Neutrophil (primary cell): Measurements from ENCODE around the gene RANGRF.
A peak's percentile ranks its signal among the peaks of the same experiment; 100 is the strongest.

Experiments used
- H3K27ac ChIP-seq: fragments of 200-600 bp; sonication (generic); 2 replicates; pipeline ENCODE4 v1.5.1; 2016; ENCODE audit warnings: mild to moderate bottlenecking, moderate library complexity
- H3K27me3 ChIP-seq: fragments of 200-600 bp; sonication (generic); 2 replicates; pipeline ENCODE4 v1.6.0; 2016; ENCODE audit warnings: mild to moderate bottlenecking
- H3K36me3 ChIP-seq: fragments of 200-600 bp; sonication (generic); 2 replicates; pipeline ENCODE4 v1.5.1; 2017
- H3K4me1 ChIP-seq, 2 experiments: fragments of 200-600 bp in 1 of 2; sonication (generic) in 1 of 2; 1 replicate in 1 of 2; 2 replicates in 1 of 2; pipeline versions ENCODE4 v1.5.1 to v1.6.1; 2013 to 2016; ENCODE audit warnings: low read depth in 1 of 2, low read length in 1 of 2, mild to moderate bottlenecking in 1 of 2, moderate library complexity in 1 of 2; ENCODE audit not compliant: control insufficient read depth in 1 of 2, insufficient read depth in 1 of 2
- H3K4me3 ChIP-seq, 2 experiments: fragments of 200-600 bp in 1 of 2; sonication (generic) in 1 of 2; 1 replicate in 1 of 2; 2 replicates in 1 of 2; pipeline ENCODE4 v1.5.1; 2013 to 2016; ENCODE audit warnings: low read depth in 1 of 2, low read length in 1 of 2, mild to moderate bottlenecking in 1 of 2, moderate library complexity in 1 of 2
- H3K9me3 ChIP-seq: fragments of 200-600 bp; sonication (generic); 2 replicates; pipeline ENCODE4 v1.5.1; 2016
- TF ChIP-seq, protein P1 (sequence below): fragments of 200-600 bp; sonication (generic); IDR thresholded peaks from 2 replicates; pipeline ENCODE4 v1.5.1; 2016; ENCODE audit warnings: antibody characterized with exemption

RANGRF gene

GRCh38 chr17:8285270-8286181, 2.9 kb upstream of the RANGRF start:
- H3K4me3 ChIP-seq = no peak overlapping the region
- H3K9me3 ChIP-seq = no peaks in the 10 kb centered on the region
- no peak overlapping the region for H3K27ac ChIP-seq
- no peaks in the 10 kb centered on the region for H3K27me3 ChIP-seq
- TF ChIP-seq, protein P1, sequence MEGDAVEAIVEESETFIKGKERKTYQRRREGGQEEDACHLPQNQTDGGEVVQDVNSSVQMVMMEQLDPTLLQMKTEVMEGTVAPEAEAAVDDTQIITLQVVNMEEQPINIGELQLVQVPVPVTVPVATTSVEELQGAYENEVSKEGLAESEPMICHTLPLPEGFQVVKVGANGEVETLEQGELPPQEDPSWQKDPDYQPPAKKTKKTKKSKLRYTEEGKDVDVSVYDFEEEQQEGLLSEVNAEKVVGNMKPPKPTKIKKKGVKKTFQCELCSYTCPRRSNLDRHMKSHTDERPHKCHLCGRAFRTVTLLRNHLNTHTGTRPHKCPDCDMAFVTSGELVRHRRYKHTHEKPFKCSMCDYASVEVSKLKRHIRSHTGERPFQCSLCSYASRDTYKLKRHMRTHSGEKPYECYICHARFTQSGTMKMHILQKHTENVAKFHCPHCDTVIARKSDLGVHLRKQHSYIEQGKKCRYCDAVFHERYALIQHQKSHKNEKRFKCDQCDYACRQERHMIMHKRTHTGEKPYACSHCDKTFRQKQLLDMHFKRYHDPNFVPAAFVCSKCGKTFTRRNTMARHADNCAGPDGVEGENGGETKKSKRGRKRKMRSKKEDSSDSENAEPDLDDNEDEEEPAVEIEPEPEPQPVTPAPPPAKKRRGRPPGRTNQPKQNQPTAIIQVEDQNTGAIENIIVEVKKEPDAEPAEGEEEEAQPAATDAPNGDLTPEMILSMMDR = no peak
- no peaks in the 10 kb centered on the region for H3K36me3 ChIP-seq
- H3K4me1 ChIP-seq = peaks cover 13 to 14% of the 10 kb centered on the region in 2 experiments

- peak overlapping the region; percentile 91 to 99 for H3K4me3 ChIP-seq
- no peaks in the 10 kb centered on the region for H3K27me3 ChIP-seq
- peak overlapping the region; percentile 82 for H3K27ac ChIP-seq
- H3K4me1 ChIP-seq = peaks cover 21 to 24% of the 10 kb centered on the region in 2 experiments
- H3K36me3 ChIP-seq = no peaks in the 10 kb centered on the region
- no peaks in the 10 kb centered on the region for H3K9me3 ChIP-seq
- TF ChIP-seq, protein P1 = no peak
Observed at GRCh38 chr17:8287651-8288335, 677 bp upstream of the RANGRF start.

- H3K4me3 ChIP-seq = peak overlapping the region; percentile 91 to 99
- TF ChIP-seq, protein P1 = no peak
- peak overlapping the region; percentile 82 for H3K27ac ChIP-seq
- H3K36me3 ChIP-seq = no peaks in the 10 kb centered on the region
- no peaks in the 10 kb centered on the region for H3K9me3 ChIP-seq
- no peaks in the 10 kb centered on the region for H3K27me3 ChIP-seq
- peaks cover 25 to 26% of the 10 kb centered on the region in 2 experiments for H3K4me1 ChIP-seq
Observed at GRCh38 chr17:8289103-8289397, 580 bp downstream of the RANGRF start.

GRCh38 chr17:8290043-8290442, 1.6 kb downstream of the RANGRF start:
- no peaks in the 10 kb centered on the region for H3K27me3 ChIP-seq
- H3K4me1 ChIP-seq = peaks cover 34 to 35% of the 10 kb centered on the region in 2 experiments
- TF ChIP-seq, protein P1 = no peak
- H3K27ac ChIP-seq = no peak overlapping the region
- no peaks in the 10 kb centered on the region for H3K9me3 ChIP-seq
- no peaks in the 10 kb centered on the region for H3K36me3 ChIP-seq
- no peak overlapping the region for H3K4me3 ChIP-seq

DNA sequence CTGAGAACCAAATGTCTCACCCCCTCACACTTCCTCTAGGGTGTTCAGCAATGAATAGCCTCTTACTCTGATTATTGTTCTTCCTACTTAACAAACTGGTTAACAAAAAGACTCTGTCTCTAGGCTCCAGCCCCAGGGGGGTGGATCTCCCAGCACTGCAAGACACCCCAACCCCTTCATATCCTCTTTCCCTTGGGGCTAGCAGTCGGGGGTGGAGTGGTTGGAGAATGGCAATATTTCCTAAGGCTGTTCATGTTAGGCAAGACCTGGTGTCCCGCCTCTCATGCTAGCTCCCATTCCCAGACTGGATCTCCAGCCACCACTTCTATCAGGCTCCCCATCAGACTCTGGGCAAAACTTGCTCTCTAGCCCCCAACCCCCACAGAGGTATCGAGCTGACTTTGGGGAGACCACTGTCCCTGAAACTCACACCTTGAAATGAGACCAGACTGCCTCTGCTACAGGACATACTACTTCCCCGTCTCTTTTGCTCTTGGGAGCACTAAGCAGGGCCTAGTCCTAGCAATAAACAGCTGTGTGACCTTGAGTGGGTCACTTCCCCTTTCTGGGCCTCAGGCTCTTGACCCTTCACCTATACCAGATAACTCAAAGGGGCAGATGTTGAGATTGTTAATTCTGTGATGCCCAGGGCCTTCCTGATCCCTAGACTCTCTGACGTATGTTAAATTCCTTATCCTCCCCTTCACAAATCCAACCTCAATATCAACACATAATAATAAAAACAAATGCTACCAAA, 4.3 kb downstream of the RANGRF start:
- peak overlapping the region; percentile 50 for H3K27ac ChIP-seq
- TF ChIP-seq, protein P1 = no peak
- peaks cover 41 to 43% of the 10 kb centered on the region in 2 experiments for H3K4me1 ChIP-seq
- H3K9me3 ChIP-seq = no peaks in the 10 kb centered on the region
- H3K36me3 ChIP-seq = no peaks in the 10 kb centered on the region
- no peak overlapping the region for H3K4me3 ChIP-seq
- H3K27me3 ChIP-seq = no peaks in the 10 kb centered on the region
